ENCODE data around the gene CA10.

The CA10 gene

DNA sequence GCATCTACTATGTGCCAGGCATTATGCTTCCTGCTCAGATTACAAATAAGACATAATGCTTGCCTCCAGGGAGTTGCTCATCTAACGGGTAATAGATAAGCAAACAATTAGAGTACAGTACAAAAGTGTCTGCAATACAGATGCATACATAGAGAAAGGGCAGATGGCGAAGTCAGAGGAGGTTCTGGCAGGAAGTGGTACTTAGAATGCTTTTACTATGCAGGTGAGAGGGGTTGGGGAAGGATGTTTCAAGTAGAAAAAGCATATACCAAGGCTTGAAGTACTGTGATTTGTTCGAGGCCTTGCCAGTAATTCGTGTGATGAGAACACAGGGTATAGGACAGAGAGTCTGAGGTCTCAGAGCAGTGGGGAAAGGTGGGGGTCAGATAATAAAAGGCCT, 548.4 kb downstream of the CA10 start:
- no peak for TF ChIP-seq EZH2phosphoT487 (IDR thresholded peaks at IDR 0.05; ENCODE audit: borderline replicate concordance)
- TF ChIP-seq, protein P1, sequence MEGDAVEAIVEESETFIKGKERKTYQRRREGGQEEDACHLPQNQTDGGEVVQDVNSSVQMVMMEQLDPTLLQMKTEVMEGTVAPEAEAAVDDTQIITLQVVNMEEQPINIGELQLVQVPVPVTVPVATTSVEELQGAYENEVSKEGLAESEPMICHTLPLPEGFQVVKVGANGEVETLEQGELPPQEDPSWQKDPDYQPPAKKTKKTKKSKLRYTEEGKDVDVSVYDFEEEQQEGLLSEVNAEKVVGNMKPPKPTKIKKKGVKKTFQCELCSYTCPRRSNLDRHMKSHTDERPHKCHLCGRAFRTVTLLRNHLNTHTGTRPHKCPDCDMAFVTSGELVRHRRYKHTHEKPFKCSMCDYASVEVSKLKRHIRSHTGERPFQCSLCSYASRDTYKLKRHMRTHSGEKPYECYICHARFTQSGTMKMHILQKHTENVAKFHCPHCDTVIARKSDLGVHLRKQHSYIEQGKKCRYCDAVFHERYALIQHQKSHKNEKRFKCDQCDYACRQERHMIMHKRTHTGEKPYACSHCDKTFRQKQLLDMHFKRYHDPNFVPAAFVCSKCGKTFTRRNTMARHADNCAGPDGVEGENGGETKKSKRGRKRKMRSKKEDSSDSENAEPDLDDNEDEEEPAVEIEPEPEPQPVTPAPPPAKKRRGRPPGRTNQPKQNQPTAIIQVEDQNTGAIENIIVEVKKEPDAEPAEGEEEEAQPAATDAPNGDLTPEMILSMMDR (conservative IDR thresholded peaks at IDR 0.05; ENCODE audit: low read length): no peak
- Histone ChIP-seq H3K4me3 (ENCODE audit: low read length, poor library complexity, severe bottlenecking) (no peak overlapping the region), H3F3A (ENCODE audit: low read depth) (no peaks in the 10 kb centered on the region), H3K4me2 (ENCODE audit: low read depth, low read length, poor library complexity, severe bottlenecking) (no peak overlapping the region), H3K9ac (ENCODE audit: low read depth, low read length, poor library complexity, severe bottlenecking) (no peak overlapping the region), H2AFZ (ENCODE audit: low read length) (no peak overlapping the region), H3K9me2 (replicated peaks; ENCODE audit: low read depth, low read length) (no peaks in the 10 kb centered on the region), H3K79me2 (ENCODE audit: insufficient read depth, low read length) (no peaks in the 10 kb centered on the region), H3K9me3 (ENCODE audit: insufficient read depth, low read depth, low read length) (no peaks in the 10 kb centered on the region), H4K20me1 (ENCODE audit: insufficient read depth, low read length, poor library complexity, severe bottlenecking) (no peaks in the 10 kb centered on the region), H3K36me3 (ENCODE audit: insufficient read depth, low read length) (no peaks in the 10 kb centered on the region), H3K27me3 (ENCODE audit: insufficient read depth, low read length, poor library complexity, severe bottlenecking) (no peaks in the 10 kb centered on the region), H3K4me1 (ENCODE audit: insufficient read depth, low read length, poor library complexity, severe bottlenecking) (peaks cover 4% of the 10 kb centered on the region)

DNA sequence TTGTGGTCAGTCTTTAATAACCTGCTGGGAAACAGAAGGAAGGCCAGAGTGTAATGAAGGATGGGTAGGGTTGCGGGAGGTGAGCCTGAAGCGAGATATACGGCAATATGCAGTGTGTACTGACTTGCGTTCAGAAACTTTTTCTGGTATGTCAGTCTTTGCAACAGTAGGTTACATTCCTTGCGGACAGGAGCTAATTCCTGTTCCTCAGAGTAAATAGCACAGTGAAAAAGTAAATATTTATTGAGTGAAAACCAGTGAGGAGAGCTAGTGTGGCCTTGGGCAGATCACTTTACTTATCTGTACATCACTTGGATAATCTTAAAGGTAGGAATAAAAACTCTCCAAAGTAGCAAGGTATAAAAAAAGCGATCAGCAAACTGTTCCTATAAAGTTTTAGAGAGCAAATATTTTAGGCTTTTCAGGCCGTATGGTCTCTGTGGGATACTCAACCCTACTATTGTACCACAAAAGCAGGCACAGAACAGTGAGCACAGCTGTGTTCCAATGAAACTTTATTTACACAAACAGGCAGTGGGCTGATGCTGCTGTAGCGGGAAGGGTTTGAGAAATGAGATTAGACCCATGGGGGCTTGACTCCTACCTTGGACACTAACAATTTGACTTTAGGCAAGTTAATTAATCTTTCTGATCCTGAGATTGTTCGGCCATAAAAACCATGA, 550.1 kb downstream of the CA10 start:
- H3K9me2 ChIP-seq (replicated peaks; ENCODE audit: low read depth, low read length): no peaks in the 10 kb centered on the region
- no peak overlapping the region for H3K9ac ChIP-seq (ENCODE audit: low read depth, low read length, poor library complexity, severe bottlenecking)
- no peak overlapping the region for H3K4me2 ChIP-seq (ENCODE audit: low read depth, low read length, poor library complexity, severe bottlenecking)
- TF ChIP-seq, protein P1 (conservative IDR thresholded peaks at IDR 0.05; ENCODE audit: low read length): no peak
- no peak for TF ChIP-seq EZH2phosphoT487 (IDR thresholded peaks at IDR 0.05; ENCODE audit: borderline replicate concordance)
- no peaks in the 10 kb centered on the region for H3K36me3 ChIP-seq (ENCODE audit: insufficient read depth, low read length)
- no peak overlapping the region for H2AFZ ChIP-seq (ENCODE audit: low read length)
- H3K79me2 ChIP-seq (ENCODE audit: insufficient read depth, low read length): no peaks in the 10 kb centered on the region
- no peaks in the 10 kb centered on the region for H3K4me1 ChIP-seq (ENCODE audit: insufficient read depth, low read length, poor library complexity, severe bottlenecking)
- no peaks in the 10 kb centered on the region for H3K9me3 ChIP-seq (ENCODE audit: insufficient read depth, low read depth, low read length)
- no peaks in the 10 kb centered on the region for H3K27me3 ChIP-seq (ENCODE audit: insufficient read depth, low read length, poor library complexity, severe bottlenecking)
- H3K4me3 ChIP-seq (ENCODE audit: low read length, poor library complexity, severe bottlenecking): no peak overlapping the region
- no peaks in the 10 kb centered on the region for H3F3A ChIP-seq (ENCODE audit: low read depth)
- no peaks in the 10 kb centered on the region for H4K20me1 ChIP-seq (ENCODE audit: insufficient read depth, low read length, poor library complexity, severe bottlenecking)

DNA sequence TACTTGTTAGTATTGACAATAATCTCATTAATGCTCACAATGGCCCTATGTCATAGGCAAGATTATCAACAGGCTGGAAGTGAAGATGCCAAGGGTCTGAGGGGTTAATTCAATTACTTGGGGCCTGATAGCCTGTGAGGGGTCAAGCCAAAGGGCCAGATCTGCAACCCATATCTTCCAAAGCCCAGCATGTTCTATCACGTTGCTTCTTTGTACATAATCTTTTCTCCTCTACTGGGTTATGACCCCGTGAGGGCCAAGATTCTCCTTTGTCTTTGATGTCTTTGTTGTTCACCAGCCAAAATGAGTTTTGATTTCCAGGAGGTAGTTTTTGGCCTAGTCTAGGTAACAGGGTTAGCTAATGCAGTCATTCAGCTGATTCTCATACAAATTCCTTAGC, 551.0 kb downstream of the CA10 start:
- Histone ChIP-seq H3K9ac (ENCODE audit: low read depth, low read length, poor library complexity, severe bottlenecking) (no peak overlapping the region), H3K4me2 (ENCODE audit: low read depth, low read length, poor library complexity, severe bottlenecking) (no peak overlapping the region), H3K4me3 (ENCODE audit: low read length, poor library complexity, severe bottlenecking) (no peak overlapping the region), H2AFZ (ENCODE audit: low read length) (no peak overlapping the region), H3K36me3 (ENCODE audit: insufficient read depth, low read length) (no peaks in the 10 kb centered on the region), H3K27me3 (ENCODE audit: insufficient read depth, low read length, poor library complexity, severe bottlenecking) (no peaks in the 10 kb centered on the region), H3K4me1 (ENCODE audit: insufficient read depth, low read length, poor library complexity, severe bottlenecking) (no peaks in the 10 kb centered on the region), H3K79me2 (ENCODE audit: insufficient read depth, low read length) (no peaks in the 10 kb centered on the region), H3K9me3 (ENCODE audit: insufficient read depth, low read depth, low read length) (no peaks in the 10 kb centered on the region), H3K9me2 (replicated peaks; ENCODE audit: low read depth, low read length) (no peaks in the 10 kb centered on the region), H4K20me1 (ENCODE audit: insufficient read depth, low read length, poor library complexity, severe bottlenecking) (no peaks in the 10 kb centered on the region), H3F3A (ENCODE audit: low read depth) (no peaks in the 10 kb centered on the region)
- TF ChIP-seq, protein P1 (conservative IDR thresholded peaks at IDR 0.05; ENCODE audit: low read length): no peak
